ENCODE measurements around the gene PBX1. TPM values are rescaled to one million over a fixed set of nuclear protein-coding genes. Genes with fewer than 3 reads are reported as not detected.
A peak's percentile ranks its signal among the peaks of the same experiment; 100 is the strongest.

The PBX1 gene
- total and polyA plus RNA-seq, 2 experiments from 2014 or later: 9.7 to 38.8 TPM

- no peak for DNase-seq
- H3K4me1 ChIP-seq (ENCODE audit: insufficient read depth): peaks cover 16% of the 10 kb centered on the region
- H3K9ac ChIP-seq: no peak overlapping the region
- H3K36me3 ChIP-seq (ENCODE audit: low read depth): no peaks in the 10 kb centered on the region
- no peaks in the 10 kb centered on the region for H3K9me3 ChIP-seq (ENCODE audit: low read depth)
- H3K9me2 ChIP-seq (ENCODE audit: insufficient read depth): no peaks in the 10 kb centered on the region
- H4K20me1 ChIP-seq (ENCODE audit: insufficient read depth): no peaks in the 10 kb centered on the region
- no peak overlapping the region for H3K27ac ChIP-seq
- peaks cover 93% of the 10 kb centered on the region for H3K79me2 ChIP-seq (ENCODE audit: insufficient read depth)
- no peak overlapping the region for H2AFZ ChIP-seq
- 45 to 46% methylated on average over 8 of the region's 8 CpGs for WGBS, 2 experiments (ENCODE audit: low coverage in 1 of 2, low lambda C conversion rate in 2 of 2, missing lambda C conversion rate in 2 of 2)
- H3K4me3 ChIP-seq: no peak overlapping the region
- H3K27me3 ChIP-seq (replicated peaks; ENCODE audit: insufficient read depth): no peaks in the 10 kb centered on the region
- in situ Hi-C loops (cut with MboI): no loop called here
- H3K4me2 ChIP-seq (ENCODE audit: unreplicated experiment): no peak overlapping the region
- H3F3A ChIP-seq (ENCODE audit: insufficient read depth): peaks cover 12% of the 10 kb centered on the region; the same call in 1 of the 2 replicates
- TF ChIP-seq EZH2phosphoT487 (IDR thresholded peaks at IDR 0.05; ENCODE audit: insufficient read depth, low read depth) (no peak), EZH2 (IDR thresholded peaks at IDR 0.05; ENCODE audit: insufficient read depth, poor library complexity, severe bottlenecking) (no peak)
Observed at GRCh38 chr1:164629971-164630370, 71.0 kb downstream of the PBX1 start.

GRCh38 chr1:164630626-164631396 lies 71.8 kb downstream of the PBX1 start:
- Histone ChIP-seq H2AFZ (no peak overlapping the region), H3F3A (ENCODE audit: insufficient read depth) (peaks cover 12% of the 10 kb centered on the region; the same call in 1 of the 2 replicates), H3K27ac (0 out of 2 replicates have a peak overlapping the region, but pooled peaks have one; percentile 4), H3K9me3 (ENCODE audit: low read depth) (no peaks in the 10 kb centered on the region), H3K79me2 (ENCODE audit: insufficient read depth) (peaks cover 94% of the 10 kb centered on the region), H3K4me2 (ENCODE audit: unreplicated experiment) (no peak overlapping the region), H3K27me3 (replicated peaks; ENCODE audit: insufficient read depth) (no peaks in the 10 kb centered on the region), H3K4me1 (ENCODE audit: insufficient read depth) (peaks cover 11% of the 10 kb centered on the region), H4K20me1 (ENCODE audit: insufficient read depth) (no peaks in the 10 kb centered on the region), H3K9me2 (ENCODE audit: insufficient read depth) (no peaks in the 10 kb centered on the region), H3K36me3 (ENCODE audit: low read depth) (no peaks in the 10 kb centered on the region), H3K9ac (no peak overlapping the region), H3K4me3 (no peak overlapping the region)
- in situ Hi-C loops (cut with MboI): no loop called here
- WGBS, 2 experiments (ENCODE audit: low coverage in 1 of 2, low lambda C conversion rate in 2 of 2, missing lambda C conversion rate in 2 of 2): 33% methylated on average over 3 of the region's 3 CpGs
- peak; percentile 50 for DNase-seq
- TF ChIP-seq EZH2phosphoT487 (IDR thresholded peaks at IDR 0.05; ENCODE audit: insufficient read depth, low read depth) (no peak), EZH2 (IDR thresholded peaks at IDR 0.05; ENCODE audit: insufficient read depth, poor library complexity, severe bottlenecking) (no peak)

- no peak overlapping the region for H3K27ac ChIP-seq
- H3K9me3 ChIP-seq (ENCODE audit: low read depth): no peaks in the 10 kb centered on the region
- H3K4me3 ChIP-seq: no peak overlapping the region
- no peaks in the 10 kb centered on the region for H4K20me1 ChIP-seq (ENCODE audit: insufficient read depth)
- H2AFZ ChIP-seq: no peak overlapping the region
- WGBS, 2 experiments (ENCODE audit: low coverage in 1 of 2, low lambda C conversion rate in 2 of 2, missing lambda C conversion rate in 2 of 2): 55 to 70% methylated on average over 7 of the region's 7 CpGs
- H3K4me1 ChIP-seq (ENCODE audit: insufficient read depth): peaks cover 21% of the 10 kb centered on the region
- H3K9ac ChIP-seq: no peak overlapping the region
- peaks cover 93% of the 10 kb centered on the region for H3K79me2 ChIP-seq (ENCODE audit: insufficient read depth)
- no peaks in the 10 kb centered on the region for H3K36me3 ChIP-seq (ENCODE audit: low read depth)
- DNase-seq: no peak
- no peaks in the 10 kb centered on the region for H3K27me3 ChIP-seq (replicated peaks; ENCODE audit: insufficient read depth)
- peaks cover 16% of the 10 kb centered on the region for H3F3A ChIP-seq (ENCODE audit: insufficient read depth)
- no peaks in the 10 kb centered on the region for H3K9me2 ChIP-seq (ENCODE audit: insufficient read depth)
- TF ChIP-seq EZH2 (IDR thresholded peaks at IDR 0.05; ENCODE audit: insufficient read depth, poor library complexity, severe bottlenecking): no peak
- no peak for TF ChIP-seq EZH2phosphoT487 (IDR thresholded peaks at IDR 0.05; ENCODE audit: insufficient read depth, low read depth)
- in situ Hi-C loops (cut with MboI): no loop called here
- H3K4me2 ChIP-seq (ENCODE audit: unreplicated experiment): no peak overlapping the region
Observed at GRCh38 chr1:164631751-164632150, 72.8 kb downstream of the PBX1 start.

- H3K27ac ChIP-seq: no peak overlapping the region
- WGBS, 2 experiments (ENCODE audit: low coverage in 1 of 2, low lambda C conversion rate in 2 of 2, missing lambda C conversion rate in 2 of 2): 97 to 98% methylated on average over 7 of the region's 7 CpGs
- no peaks in the 10 kb centered on the region for H4K20me1 ChIP-seq (ENCODE audit: insufficient read depth)
- no peak overlapping the region for H2AFZ ChIP-seq
- no peak overlapping the region for H3K9ac ChIP-seq
- TF ChIP-seq EZH2phosphoT487 (IDR thresholded peaks at IDR 0.05; ENCODE audit: insufficient read depth, low read depth): no peak
- no peak for TF ChIP-seq EZH2 (IDR thresholded peaks at IDR 0.05; ENCODE audit: insufficient read depth, poor library complexity, severe bottlenecking)
- H3K4me2 ChIP-seq (ENCODE audit: unreplicated experiment): no peak overlapping the region
- no peak for DNase-seq
- H3K9me2 ChIP-seq (ENCODE audit: insufficient read depth): no peaks in the 10 kb centered on the region
- H3K4me3 ChIP-seq: no peak overlapping the region
- peaks cover 36% of the 10 kb centered on the region for H3F3A ChIP-seq (ENCODE audit: insufficient read depth)
- no peaks in the 10 kb centered on the region for H3K9me3 ChIP-seq (ENCODE audit: low read depth)
- in situ Hi-C loops (cut with MboI): no loop called here
- H3K36me3 ChIP-seq (ENCODE audit: low read depth): no peaks in the 10 kb centered on the region
- no peaks in the 10 kb centered on the region for H3K27me3 ChIP-seq (replicated peaks; ENCODE audit: insufficient read depth)
- H3K4me1 ChIP-seq (ENCODE audit: insufficient read depth): peaks cover 38% of the 10 kb centered on the region
- H3K79me2 ChIP-seq (ENCODE audit: insufficient read depth): peaks cover 83% of the 10 kb centered on the region
Observed at GRCh38 chr1:164633997-164634396, 75.0 kb downstream of the PBX1 start.
